GM23248 (cell line): Measurements from ENCODE around the gene FOXN3. TPM values are rescaled to one million over a fixed set of nuclear protein-coding genes. Genes with fewer than 3 reads are reported as not detected.
A peak's percentile ranks its signal among the peaks of the same experiment; 100 is the strongest.

Experiments used
- DNase-seq: peaks from one replicate; pipeline ENCODE4 v3.0.0-alpha.2; 2015
- H2AFZ ChIP-seq: fragments of 200-600 bp; sonication (generic); 2 replicates; pipeline ENCODE4 v1.6.1; 2016; ENCODE audit warnings: antibody characterized with exemption
- H3F3A ChIP-seq: fragments of 200-600 bp; sonication (generic); 2 replicates; pipeline ENCODE4 v1.6.1; 2016; ENCODE audit warnings: mild to moderate bottlenecking, antibody characterized with exemption, mixed run types; ENCODE audit not compliant: insufficient read depth
- H3K27ac ChIP-seq: fragments of 200-600 bp; sonication (generic); 2 replicates; pipeline ENCODE4 v1.5.1; 2016; ENCODE audit warnings: mild to moderate bottlenecking
- H3K27me3 ChIP-seq: fragments of 200-600 bp; sonication (generic); replicated peaks from 2 replicates; pipeline ENCODE4 v1.6.1; 2016; ENCODE audit warnings: mild to moderate bottlenecking; ENCODE audit not compliant: insufficient read depth
- H3K36me3 ChIP-seq: fragments of 200-600 bp; sonication (generic); 2 replicates; pipeline ENCODE4 v1.6.1; 2016; ENCODE audit warnings: low read depth, mild to moderate bottlenecking
- H3K4me1 ChIP-seq: fragments of 200-600 bp; sonication (generic); 2 replicates; pipeline ENCODE4 v1.6.1; 2016; ENCODE audit warnings: mild to moderate bottlenecking; ENCODE audit not compliant: insufficient read depth
- H3K4me2 ChIP-seq: fragments of 200-600 bp; sonication (generic); one replicate; pipeline ENCODE4 v1.6.1; 2016; ENCODE audit warnings: mild to moderate bottlenecking; ENCODE audit not compliant: unreplicated experiment
- H3K4me3 ChIP-seq: fragments of 200-600 bp; sonication (generic); 2 replicates; pipeline ENCODE4 v1.5.1; 2016; ENCODE audit warnings: mild to moderate bottlenecking
- H3K79me2 ChIP-seq: fragments of 200-600 bp; sonication (generic); 2 replicates; pipeline ENCODE4 v1.6.1; 2016; ENCODE audit warnings: mild to moderate bottlenecking; ENCODE audit not compliant: insufficient read depth
- H3K9ac ChIP-seq: fragments of 200-600 bp; sonication (generic); 2 replicates; pipeline ENCODE4 v1.6.1; 2016; ENCODE audit warnings: mild to moderate bottlenecking
- H3K9me2 ChIP-seq: fragments of 200-600 bp; sonication (generic); 2 replicates; pipeline ENCODE4 v1.6.1; 2016; ENCODE audit warnings: mixed run types, mild to moderate bottlenecking, moderate library complexity; ENCODE audit not compliant: insufficient read depth
- H3K9me3 ChIP-seq: fragments of 200-600 bp; sonication (generic); one replicate; pipeline ENCODE4 v1.6.1; 2017; ENCODE audit warnings: low read depth
- H4K20me1 ChIP-seq: fragments of 200-600 bp; sonication (generic); 2 replicates; pipeline ENCODE4 v1.6.0; 2016; ENCODE audit not compliant: insufficient read depth
- EZH2 ChIP-seq: fragments of 200-600 bp; sonication (generic); IDR thresholded peaks from 2 replicates; pipeline ENCODE4 v1.6.1; 2018; ENCODE audit warnings: antibody characterized with exemption, mild to moderate bottlenecking; ENCODE audit not compliant: insufficient read depth, poor library complexity, severe bottlenecking
- EZH2phosphoT487 ChIP-seq: fragments of 200-600 bp; sonication (generic); IDR thresholded peaks from 2 replicates; pipeline ENCODE4 v1.6.1; 2018; ENCODE audit warnings: antibody characterized with exemption, moderate library complexity, mild to moderate bottlenecking, low read depth; ENCODE audit not compliant: insufficient read depth
- WGBS, 2 experiments: methylation state at CpG; one replicate each; pipeline ENCODE4 v1.1.6; 2015 to 2017; ENCODE audit warnings: low lambda C conversion rate in 2 of 2, low coverage in 1 of 2; ENCODE audit errors: missing lambda C conversion rate in 2 of 2; 5-methylcytosine and 5-hydroxymethylcytosine counted together
- in situ Hi-C: fragments of 300-500 bp; cut with MboI; formaldehyde crosslinking; loops from 2 replicates; pipeline ENCODE4 v1.15.0; 2020
- polyA plus RNA-seq: library from polyadenylated mRNA; unstranded; fragments of >200 nt; fragmentation: Nextera tagmentation; extraction: Ambion mirVana; gene quantifications from 2 replicates; pipeline ENCODE4 v1.2.1, GENCODE V29; 2016
- total RNA-seq: library from RNA; depleted of rRNA; stranded (reverse); fragments of >200 nt; shearing (Covaris generic); gene quantifications from 2 replicates; pipeline ENCODE4 v1.2.3, GENCODE V29; 2014

FOXN3 gene
- total and polyA plus RNA-seq, 2 experiments from 2014 or later, result 18.6 to 19.0 TPM

GRCh38 chr14:89392181-89392580 lies 24.9 kb downstream of the FOXN3 start:
- peaks cover 83% of the 10 kb centered on the region for H3K79me2 ChIP-seq
- in situ Hi-C loops, result no loop called here

GRCh38 chr14:89391556-89391955 lies 25.5 kb downstream of the FOXN3 start:
- Histone ChIP-seq H3K79me2 (peaks cover 82% of the 10 kb centered on the region), H2AFZ (no peak overlapping the region), H3K4me2 (no peak overlapping the region), H4K20me1 (no peaks in the 10 kb centered on the region), H3K9me2 (no peaks in the 10 kb centered on the region), H3K27ac (no peak overlapping the region), H3K27me3 (no peaks in the 10 kb centered on the region), H3F3A (no peaks in the 10 kb centered on the region), H3K36me3 (no peaks in the 10 kb centered on the region), H3K9ac (no peak overlapping the region), H3K4me3 (no peak overlapping the region), H3K4me1 (peaks cover 2% of the 10 kb centered on the region; the same call in 1 of the 2 replicates), H3K9me3 (no peaks in the 10 kb centered on the region)
- in situ Hi-C loops, result no loop called here
- no peak for DNase-seq
- TF ChIP-seq EZH2phosphoT487 (no peak), EZH2 (no peak)
- 94 to 98% methylated on average over 8 of the region's 8 CpGs for WGBS, 2 experiments

More at GRCh38 chr14:89392181-89392580, 24.9 kb downstream of the FOXN3 start:
- Histone ChIP-seq H3K9me3 (no peaks in the 10 kb centered on the region), H4K20me1 (no peaks in the 10 kb centered on the region), H3K4me1 (no peaks in the 10 kb centered on the region), H3K27me3 (no peaks in the 10 kb centered on the region), H3F3A (no peaks in the 10 kb centered on the region), H3K9ac (no peak overlapping the region), H3K4me3 (no peak overlapping the region), H2AFZ (no peak overlapping the region), H3K27ac (no peak overlapping the region), H3K4me2 (no peak overlapping the region), H3K9me2 (no peaks in the 10 kb centered on the region), H3K36me3 (no peaks in the 10 kb centered on the region)
- 79 to 81% methylated on average over 5 of the region's 5 CpGs for WGBS, 2 experiments
- DNase-seq, result no peak
- TF ChIP-seq EZH2, result no peak
- TF ChIP-seq EZH2phosphoT487, result no peak

- Histone ChIP-seq H3K4me3 (no peak overlapping the region), H3K27ac (no peak overlapping the region), H3K4me1 (peaks cover 6% of the 10 kb centered on the region), H3F3A (no peaks in the 10 kb centered on the region), H3K4me2 (no peak overlapping the region), H3K9ac (no peak overlapping the region), H3K9me2 (no peaks in the 10 kb centered on the region), H3K27me3 (no peaks in the 10 kb centered on the region), H3K9me3 (no peaks in the 10 kb centered on the region), H4K20me1 (no peaks in the 10 kb centered on the region), H3K36me3 (no peaks in the 10 kb centered on the region), H3K79me2 (peaks cover 78% of the 10 kb centered on the region), H2AFZ (no peak overlapping the region)
- 89 to 95% methylated on average over 9 of the region's 9 CpGs for WGBS, 2 experiments
- no peak for DNase-seq
- TF ChIP-seq EZH2, result no peak
- no peak for TF ChIP-seq EZH2phosphoT487
- in situ Hi-C loops, result no loop called here
These were observed 25.9 kb downstream of the FOXN3 start for GRCh38 chr14:89391123-89391522.

GRCh38 chr14:89388853-89389252 lies 28.2 kb downstream of the FOXN3 start:
- Histone ChIP-seq H3K4me1 (peaks cover 12% of the 10 kb centered on the region), H3K4me3 (no peak overlapping the region), H3K9me3 (no peaks in the 10 kb centered on the region), H3K9me2 (no peaks in the 10 kb centered on the region), H2AFZ (no peak overlapping the region), H3K4me2 (no peak overlapping the region), H3K36me3 (no peaks in the 10 kb centered on the region), H3F3A (no peaks in the 10 kb centered on the region), H3K79me2 (peaks cover 69% of the 10 kb centered on the region), H3K27me3 (no peaks in the 10 kb centered on the region), H3K9ac (no peak overlapping the region), H4K20me1 (no peaks in the 10 kb centered on the region), H3K27ac (no peak overlapping the region)
- DNase-seq, result peak; percentile 40
- in situ Hi-C loops, result no loop called here
- TF ChIP-seq EZH2phosphoT487 (no peak), EZH2 (no peak)
- 72 to 79% methylated on average over 5 of the region's 5 CpGs for WGBS, 2 experiments
